Kidney (tissue), 14 donors: Measurements from ENCODE around the gene SASH1. TPM values are rescaled to one million over a fixed set of nuclear protein-coding genes. Genes with fewer than 3 reads are reported as not detected.

ENCODE experiments used
- DNase-seq, 5 donors: peaks; one replicate each; pipeline ENCODE4 v3.0.0-alpha.2; 2013 to 2020
- FAIRE-seq: peaks from 2 replicates; lab custom pipeline; 2012; peaks lifted over from hg19 to GRCh38; lab: Jason Lieb, UNC
- H3K27ac ChIP-seq, 2 donors: one replicate each; pipeline ENCODE4 v1.7.0; 2013; ENCODE audit warnings: low read depth in 2 of 2, low read length in 2 of 2, inconsistent platforms in 1 of 2
- H3K27me3 ChIP-seq: one replicate; pipeline ENCODE4 v1.7.1; 2013; ENCODE audit warnings: low read length, inconsistent platforms; ENCODE audit not compliant: control insufficient read depth, insufficient read depth
- H3K36me3 ChIP-seq, 3 donors: one replicate each; pipeline versions ENCODE4 v1.7.0 to v1.7.1; 2013; ENCODE audit warnings: low read length in 3 of 3, control low read depth in 1 of 3, inconsistent platforms in 1 of 3; ENCODE audit not compliant: insufficient read depth in 3 of 3, control insufficient read depth in 2 of 3
- H3K4me1 ChIP-seq, 3 donors: one replicate each; pipeline versions ENCODE4 v1.7.0 to v1.7.1; 2013; ENCODE audit warnings: low read length in 3 of 3, inconsistent platforms in 1 of 3, low read depth in 1 of 3; ENCODE audit not compliant: control insufficient read depth in 2 of 3, insufficient read depth in 2 of 3
- H3K4me3 ChIP-seq, 3 donors: one replicate each; pipeline versions ENCODE4 v1.7.0 to v1.8.1; 2013; ENCODE audit warnings: low read length in 3 of 3, control low read depth in 1 of 3, inconsistent platforms in 1 of 3
- H3K9ac ChIP-seq, 3 donors: one replicate each; pipeline versions ENCODE4 v1.7.0 to v1.7.1; 2013; ENCODE audit warnings: low read length in 3 of 3, control low read depth in 1 of 3, inconsistent platforms in 1 of 3
- H3K9me3 ChIP-seq, 3 donors: one replicate each; pipeline versions ENCODE4 v1.7.0 to v1.7.1; 2013; ENCODE audit warnings: low read length in 3 of 3, control low read depth in 1 of 3, inconsistent platforms in 1 of 3; ENCODE audit not compliant: control insufficient read depth in 2 of 3, insufficient read depth in 1 of 3
- intact Hi-C: fragments of 100-400 bp; cut with DNase I; formaldehyde crosslinking; loops from one replicate; pipeline ENCODE4 v1.11.1; 2022
- polyA plus RNA-seq: library from polyadenylated mRNA; stranded (reverse); fragments of 350-450 nt; fragmentation: Illumina TruSeq; extraction: RNeasy Lipid Tissue Mini Kit (QIAGEN cat#74804); gene quantifications from one replicate; pipeline ENCODE4 v1.2.3, GENCODE V29; 2014; ENCODE audit warnings: low read depth, low replicate concordance; ENCODE audit not compliant: insufficient read depth
- total RNA-seq: library from RNA; stranded (reverse); fragmentation: NEBNext Ultra II Directional; extraction: Animal tissue kit (Norgen Biotek cat#: 25700); gene quantifications from one replicate; pipeline ENCODE4 v1.2.1, GENCODE V29; 2021
- TF ChIP-seq, protein P1 (sequence below): IDR thresholded peaks from 3 replicates; pipeline ENCODE4 v1.5.1; 2012; ENCODE audit warnings: mild to moderate bottlenecking, moderate library complexity, borderline replicate concordance; ENCODE audit not compliant: insufficient read depth; ENCODE audit errors: extremely low read depth
- donor health status: control.
- donor health status: control.
- donor health status: control.
- donor health status: control.
- donor health status: control.
- donor health status: DM: yes; HTN: yes; CAD: no.
- donor health status: Normal renal cell carcinoma (clear cell type).

SASH1 gene
- total and polyA plus RNA-seq, 2 donors from 2014 or later, result 6.2 to 148 TPM

DNA sequence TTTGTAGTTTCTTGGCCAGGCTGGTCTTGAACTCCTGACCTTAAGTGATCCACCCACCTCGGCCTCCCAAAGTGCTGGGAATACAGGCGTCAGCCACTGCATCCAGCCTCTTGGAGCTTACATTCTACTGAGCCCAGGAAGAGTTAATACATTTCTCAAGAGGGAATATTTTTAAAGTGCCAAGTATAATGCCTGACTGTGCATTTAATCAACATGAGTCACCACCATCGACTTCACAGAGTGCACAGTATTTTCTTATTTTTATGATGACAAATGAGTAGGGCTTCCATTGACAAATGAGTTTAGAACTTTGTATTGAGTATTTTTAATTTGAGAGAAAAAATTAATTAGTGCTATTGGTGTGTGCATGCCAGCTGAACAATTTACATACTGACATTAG is 72.2 kb downstream of the SASH1 start:
- Histone ChIP-seq H3K4me1 (peaks cover 0 to 11% (median 4%) of the 10 kb centered on the region in 3 donors), H3K27ac (no peak overlapping the region), H3K4me3 (no peak overlapping the region), H3K9ac (no peak overlapping the region), H3K27me3 (no peaks in the 10 kb centered on the region), H3K9me3 (no peaks in the 10 kb centered on the region), H3K36me3 (no peaks in the 10 kb centered on the region)
- DNase-seq, result no peak
- intact Hi-C loops, result no loop called here
- FAIRE-seq, result no peak
- TF ChIP-seq, protein P1, sequence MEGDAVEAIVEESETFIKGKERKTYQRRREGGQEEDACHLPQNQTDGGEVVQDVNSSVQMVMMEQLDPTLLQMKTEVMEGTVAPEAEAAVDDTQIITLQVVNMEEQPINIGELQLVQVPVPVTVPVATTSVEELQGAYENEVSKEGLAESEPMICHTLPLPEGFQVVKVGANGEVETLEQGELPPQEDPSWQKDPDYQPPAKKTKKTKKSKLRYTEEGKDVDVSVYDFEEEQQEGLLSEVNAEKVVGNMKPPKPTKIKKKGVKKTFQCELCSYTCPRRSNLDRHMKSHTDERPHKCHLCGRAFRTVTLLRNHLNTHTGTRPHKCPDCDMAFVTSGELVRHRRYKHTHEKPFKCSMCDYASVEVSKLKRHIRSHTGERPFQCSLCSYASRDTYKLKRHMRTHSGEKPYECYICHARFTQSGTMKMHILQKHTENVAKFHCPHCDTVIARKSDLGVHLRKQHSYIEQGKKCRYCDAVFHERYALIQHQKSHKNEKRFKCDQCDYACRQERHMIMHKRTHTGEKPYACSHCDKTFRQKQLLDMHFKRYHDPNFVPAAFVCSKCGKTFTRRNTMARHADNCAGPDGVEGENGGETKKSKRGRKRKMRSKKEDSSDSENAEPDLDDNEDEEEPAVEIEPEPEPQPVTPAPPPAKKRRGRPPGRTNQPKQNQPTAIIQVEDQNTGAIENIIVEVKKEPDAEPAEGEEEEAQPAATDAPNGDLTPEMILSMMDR, result no peak

DNA sequence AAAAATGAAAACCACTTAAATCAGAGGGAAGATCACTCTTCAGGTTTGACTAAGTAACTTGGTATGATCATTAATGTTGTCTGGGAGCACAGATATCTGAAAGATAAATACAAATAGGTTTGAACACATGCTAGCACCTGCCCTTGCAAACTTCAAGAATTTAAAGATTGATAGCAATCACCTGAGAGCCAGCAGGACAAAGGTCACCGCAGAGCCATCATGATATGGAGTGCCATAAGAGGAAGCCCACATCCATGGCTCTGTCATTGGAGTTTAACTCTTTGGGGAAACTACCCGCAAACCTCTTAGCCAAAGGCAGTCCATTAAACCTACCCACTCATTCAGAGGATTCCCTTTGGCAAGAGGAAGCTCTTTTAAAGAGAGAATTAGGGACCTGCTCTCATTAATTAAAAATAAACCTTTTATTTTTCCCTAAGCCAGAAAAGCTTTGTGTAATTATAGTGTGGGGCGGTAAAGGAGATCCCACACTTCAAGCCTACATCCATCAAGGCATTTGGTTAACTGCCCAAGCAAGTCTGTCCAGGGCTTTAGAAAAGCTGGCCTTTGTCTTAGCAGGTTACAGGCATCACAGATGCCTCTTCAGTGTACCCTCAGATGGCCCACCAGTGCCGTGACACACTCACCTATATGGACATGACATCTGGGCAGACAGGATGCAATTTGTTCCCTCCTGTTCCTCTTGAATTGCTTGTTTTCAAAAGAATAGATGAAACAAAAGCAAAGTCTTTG is 73.0 kb downstream of the SASH1 start:
- Histone ChIP-seq H3K36me3 (no peaks in the 10 kb centered on the region), H3K4me1 (peaks cover 0 to 11% (median 4%) of the 10 kb centered on the region in 3 donors), H3K27me3 (no peaks in the 10 kb centered on the region), H3K27ac (no peak overlapping the region), H3K9ac (no peak overlapping the region), H3K4me3 (no peak overlapping the region), H3K9me3 (no peaks in the 10 kb centered on the region)
- TF ChIP-seq, protein P1, result no peak
- DNase-seq (no peak), FAIRE-seq (no peak)
- intact Hi-C loops, result no loop called here

DNA sequence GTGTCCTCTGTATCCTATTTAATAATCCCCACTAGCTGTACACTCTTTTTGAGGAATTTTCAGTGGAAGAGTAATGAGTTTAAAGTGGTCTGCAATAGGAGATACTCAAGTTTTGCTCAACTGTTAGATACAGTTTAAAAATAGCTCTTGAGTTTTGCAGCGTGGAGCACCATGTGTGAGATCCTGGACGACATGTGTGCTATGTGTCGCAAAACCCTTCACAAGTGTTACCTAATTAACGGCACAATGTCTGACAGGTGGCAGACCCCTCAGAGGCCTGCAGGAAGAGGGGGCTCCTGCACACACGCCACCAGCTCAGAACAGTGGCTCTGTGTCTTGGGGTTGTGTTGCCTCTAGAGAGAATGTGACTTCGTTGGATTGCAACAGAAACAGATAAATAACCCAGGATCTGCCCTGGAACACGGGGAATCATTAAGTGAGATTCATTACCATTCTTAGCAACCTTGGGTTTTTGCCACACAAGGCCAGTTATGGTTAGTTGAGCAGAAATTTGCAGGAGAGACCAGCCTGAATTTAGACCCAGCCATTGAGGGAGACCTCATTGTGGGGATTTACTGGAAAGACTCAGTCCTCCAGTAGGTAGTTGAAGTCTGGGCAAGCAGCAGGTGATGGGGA is 73.8 kb downstream of the SASH1 start:
- intact Hi-C loops, result no loop called here
- no peak overlapping the region for H3K27ac ChIP-seq
- TF ChIP-seq, protein P1, result no peak
- no peaks in the 10 kb centered on the region for H3K27me3 ChIP-seq
- DNase-seq (no peak), FAIRE-seq (no peak)
- no peaks in the 10 kb centered on the region for H3K9me3 ChIP-seq
- no peaks in the 10 kb centered on the region for H3K36me3 ChIP-seq
- H3K4me3 ChIP-seq, result no peak overlapping the region
- H3K9ac ChIP-seq, result no peak overlapping the region
- H3K4me1 ChIP-seq, result peaks cover 0 to 11% (median 4%) of the 10 kb centered on the region in 3 donors
